ENCODE measurements around the gene ACOX1.
A peak's percentile ranks its signal among the peaks of the same experiment; 100 is the strongest.

ACOX1 gene

GRCh38 chr17:75926456-75926855, 52.5 kb downstream of the ACOX1 start:
- no peak for DNase-seq

GRCh38 chr17:75925912-75926311, 53.1 kb downstream of the ACOX1 start:
- DNase-seq: no peak

GRCh38 chr17:75925103-75925502, 53.9 kb downstream of the ACOX1 start:
- DNase-seq: no peak

DNA sequence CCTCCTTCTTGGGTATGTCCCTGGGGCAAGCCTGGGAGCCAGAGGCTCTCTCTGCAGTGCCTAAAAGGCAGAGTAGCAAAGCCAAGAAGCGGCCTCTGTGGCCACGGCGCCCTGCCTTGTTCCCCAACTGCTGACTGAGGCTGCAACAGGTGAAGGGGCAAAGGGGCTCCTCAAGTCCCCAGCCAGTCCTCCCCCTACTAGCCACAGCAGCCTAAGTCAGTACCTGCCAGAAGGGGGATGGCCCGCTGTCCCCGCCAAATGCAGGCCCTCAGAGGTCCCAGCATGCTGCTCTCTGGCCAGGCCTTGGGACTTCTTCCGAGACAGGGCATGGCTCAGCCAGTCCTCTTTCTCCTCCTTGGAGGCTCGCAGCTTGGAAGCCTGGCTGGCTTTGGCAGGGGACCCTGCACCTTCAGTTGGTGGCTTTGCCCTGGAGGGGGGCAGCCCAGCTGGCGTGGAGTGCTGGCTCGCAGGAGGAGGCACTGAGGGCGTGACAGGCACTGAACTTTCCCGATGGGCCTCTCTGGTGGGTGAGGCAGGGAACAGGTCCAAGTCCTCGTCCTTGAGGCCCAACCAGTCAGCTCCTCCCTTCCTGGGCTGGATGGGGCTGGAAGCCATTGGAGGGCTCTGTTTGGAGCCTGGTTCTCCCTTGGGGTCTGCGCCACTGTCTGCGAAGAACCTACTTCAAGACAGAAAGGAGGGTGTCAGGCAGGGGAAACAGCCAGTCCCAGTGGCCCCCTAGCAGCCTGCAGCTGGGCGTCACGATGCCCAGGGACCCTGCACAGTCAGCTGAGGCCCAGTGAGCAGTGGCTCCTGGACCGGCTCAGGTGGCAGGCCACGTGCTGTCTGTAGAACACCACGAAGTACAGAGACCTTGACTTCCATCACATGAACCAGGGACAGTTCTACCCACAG, 55.7 kb downstream of the ACOX1 start:
- DNase-seq: no peak

DNA sequence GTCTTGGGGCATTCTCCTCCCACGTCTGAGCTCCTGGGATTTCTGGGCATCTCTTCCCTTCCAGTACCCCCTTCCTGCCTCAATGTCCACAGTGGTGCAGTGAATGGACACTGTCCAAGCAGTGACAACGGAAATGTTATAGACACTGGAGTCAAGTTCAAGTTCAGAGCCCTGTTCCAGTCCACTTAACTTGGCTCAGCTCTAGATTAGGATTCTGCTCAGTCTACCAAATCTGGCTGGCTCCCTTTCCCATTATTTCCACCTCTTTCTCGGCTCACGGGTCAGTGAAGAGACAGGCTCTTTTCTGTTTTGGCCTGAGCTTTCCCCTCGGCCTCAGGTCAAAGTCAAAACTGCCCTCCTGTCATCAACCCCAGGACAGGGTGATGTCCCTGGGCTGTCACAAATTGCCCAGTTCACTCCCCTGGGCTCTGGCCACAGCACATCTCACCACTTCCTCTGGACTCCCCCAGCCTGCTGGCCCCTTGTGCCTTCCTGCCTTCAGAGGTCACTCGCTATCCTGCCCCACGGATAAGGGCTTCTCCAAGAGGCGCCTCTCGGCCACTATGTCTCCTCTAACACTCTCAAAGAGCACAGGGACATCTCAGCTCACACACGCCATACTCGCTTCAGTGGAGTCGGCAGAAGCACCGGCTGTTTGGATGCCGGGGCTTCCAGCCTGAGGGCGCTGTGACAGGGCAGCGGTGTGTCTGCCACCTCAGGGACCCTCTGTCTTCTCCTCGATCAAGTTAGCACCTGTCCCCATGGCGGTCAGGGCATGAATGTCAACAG, 56.6 kb downstream of the ACOX1 start:
- DNase-seq: no peak

DNA sequence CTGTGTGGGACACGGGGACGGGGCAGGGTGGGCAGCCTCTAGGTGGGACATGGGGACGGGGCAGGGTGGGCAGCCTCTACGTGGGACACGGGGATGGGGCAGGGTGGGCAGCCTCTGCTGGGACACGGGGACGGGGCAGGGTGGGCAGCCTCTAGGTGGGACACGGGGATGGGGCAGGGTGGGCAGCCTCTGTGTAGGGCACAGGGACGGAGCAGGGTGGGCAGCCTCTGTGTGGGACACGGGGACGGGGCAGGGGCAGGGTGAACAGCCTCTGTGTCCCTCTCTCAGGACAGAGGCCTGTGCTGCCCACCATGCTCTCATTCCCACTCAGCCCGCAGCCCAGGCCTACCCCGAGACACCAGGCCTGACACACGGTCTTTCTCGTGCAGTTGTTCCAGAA, 57.4 kb downstream of the ACOX1 start:
- no peak for DNase-seq

DNA sequence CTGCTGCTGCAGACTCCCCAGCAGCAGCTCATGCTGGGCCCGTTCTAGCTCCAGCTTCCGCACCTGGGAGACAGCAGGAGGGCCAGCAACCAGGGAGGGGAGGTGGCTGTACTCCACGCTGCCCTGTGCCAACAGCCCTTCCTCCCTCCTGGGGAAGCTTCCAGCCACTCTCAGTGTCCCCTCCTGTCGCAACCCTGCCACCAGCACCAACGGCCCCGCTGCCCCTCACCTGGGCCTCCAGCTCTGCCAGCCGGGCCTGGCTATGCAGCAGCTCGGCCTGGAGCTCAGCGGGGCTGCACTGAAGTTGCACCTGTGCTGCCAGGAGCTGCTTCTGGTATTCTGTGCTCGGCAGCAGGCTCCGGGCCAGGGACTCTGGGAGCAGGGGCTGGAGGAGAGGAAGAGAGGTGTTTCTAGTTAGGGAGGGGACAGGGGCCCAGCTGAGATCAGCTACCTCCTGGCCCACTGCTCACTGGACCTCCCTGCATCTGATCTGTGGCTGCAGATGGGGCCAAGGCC, 58.9 kb downstream of the ACOX1 start:
- no peak for DNase-seq

GRCh38 chr17:75919611-75920010, 59.4 kb downstream of the ACOX1 start:
- no peak for DNase-seq

- no peak for DNase-seq
Measured at GRCh38 chr17:75917917-75918445, 61.0 kb downstream of the ACOX1 start.

- DNase-seq: no peak
Measured at GRCh38 chr17:75917141-75917916, 61.6 kb downstream of the ACOX1 start.

- DNase-seq: no peak
Measured at GRCh38 chr17:75915268-75915667, 63.7 kb downstream of the ACOX1 start.

- DNase-seq: no peak
Measured at GRCh38 chr17:75914643-75915267, 64.2 kb downstream of the ACOX1 start.

DNA sequence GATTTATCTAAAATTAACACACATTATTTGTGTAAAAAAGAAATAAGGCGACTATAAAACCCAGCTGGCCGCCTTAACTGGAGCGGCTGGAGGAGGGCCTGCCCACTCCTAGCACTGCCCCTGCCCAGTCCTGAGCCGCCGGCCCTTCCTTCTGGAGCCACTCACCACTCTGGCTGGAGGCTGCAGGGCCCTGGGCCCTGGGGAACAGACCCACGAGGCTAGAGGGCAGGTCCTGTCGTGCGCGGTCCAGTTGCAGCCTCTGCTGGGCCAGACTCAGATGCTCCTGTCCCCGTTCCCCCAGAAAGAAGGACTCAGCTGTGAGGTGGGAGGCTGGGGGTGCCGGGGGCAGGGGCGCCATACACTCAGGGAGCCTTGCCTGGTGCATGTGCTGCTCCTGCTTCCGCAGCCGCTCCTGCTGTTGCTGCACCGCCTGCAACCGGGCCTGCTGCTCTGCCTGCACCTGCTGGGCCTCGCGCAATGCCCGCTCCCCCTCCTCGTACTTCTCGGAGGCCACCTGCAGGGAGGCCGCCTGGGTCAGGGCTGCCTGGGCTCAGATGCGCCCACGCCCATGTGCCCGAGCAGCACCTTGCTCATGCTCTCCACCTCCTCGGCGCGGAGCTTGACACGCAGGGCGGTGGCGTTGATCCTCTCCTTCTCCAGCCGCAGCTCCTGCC, 65.3 kb downstream of the ACOX1 start:
- no peak for DNase-seq

- DNase-seq: no peak
Measured at GRCh38 chr17:75910699-75911098, 68.3 kb downstream of the ACOX1 start.

- no peak for DNase-seq
Measured at GRCh38 chr17:75909812-75910274, 69.1 kb downstream of the ACOX1 start.

GRCh38 chr17:75909051-75909811, 69.7 kb downstream of the ACOX1 start:
- no peak for DNase-seq

DNA sequence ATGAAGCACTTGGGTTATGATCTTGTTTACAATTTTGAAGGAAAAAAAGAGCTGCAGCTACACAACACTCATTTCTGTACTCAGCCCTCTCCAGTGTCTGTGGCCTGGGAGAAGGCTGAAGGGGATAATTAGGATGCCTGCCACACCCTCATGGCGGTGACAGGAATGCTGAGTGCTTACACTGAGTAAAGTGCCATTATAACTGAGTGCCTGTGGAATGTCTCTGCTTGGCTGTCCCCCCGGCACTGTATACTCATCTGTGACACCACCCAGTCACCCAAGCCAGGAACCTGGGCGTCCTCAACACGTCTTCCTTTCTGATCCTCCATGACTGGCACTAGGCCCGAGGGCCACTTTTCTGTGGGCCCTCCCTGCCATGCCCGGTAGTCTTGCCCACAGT, 70.8 kb downstream of the ACOX1 start:
- no peak for DNase-seq

DNA sequence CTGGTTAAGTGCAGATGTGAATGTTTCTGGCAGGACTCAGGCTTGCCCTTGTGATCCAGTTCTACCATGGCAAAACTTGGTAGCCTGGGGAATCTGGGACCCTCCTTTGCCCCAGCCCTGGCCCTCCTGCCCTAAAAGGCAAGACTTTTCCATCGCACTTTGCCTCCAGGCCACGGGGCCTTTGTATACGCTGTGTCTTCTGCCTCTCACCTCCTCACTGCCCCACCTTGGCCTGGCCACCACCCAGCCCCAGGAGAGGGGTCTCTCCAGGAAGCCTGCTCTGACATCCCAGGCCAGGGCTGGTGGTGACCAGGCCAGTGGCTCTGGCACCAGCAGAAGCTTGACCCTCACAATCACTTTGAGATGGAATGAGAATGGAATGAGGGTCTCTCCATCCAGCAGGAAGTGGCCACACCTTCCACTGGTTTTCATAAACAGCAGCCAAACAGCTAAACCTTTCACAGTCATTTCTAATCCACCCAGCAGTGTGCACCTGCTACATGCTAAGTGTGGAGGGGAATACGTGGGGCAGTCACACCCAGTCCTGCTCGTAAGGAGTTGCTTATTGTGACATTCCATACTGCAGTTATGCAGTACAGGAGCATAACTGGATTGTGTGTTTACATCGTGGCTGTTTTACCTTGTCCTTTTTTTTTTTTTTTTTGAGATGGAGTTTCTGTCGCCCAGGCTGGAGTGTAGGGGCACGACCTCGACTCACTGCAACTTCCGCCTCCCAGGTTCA, 72.7 kb downstream of the ACOX1 start:
- DNase-seq: no peak

DNA sequence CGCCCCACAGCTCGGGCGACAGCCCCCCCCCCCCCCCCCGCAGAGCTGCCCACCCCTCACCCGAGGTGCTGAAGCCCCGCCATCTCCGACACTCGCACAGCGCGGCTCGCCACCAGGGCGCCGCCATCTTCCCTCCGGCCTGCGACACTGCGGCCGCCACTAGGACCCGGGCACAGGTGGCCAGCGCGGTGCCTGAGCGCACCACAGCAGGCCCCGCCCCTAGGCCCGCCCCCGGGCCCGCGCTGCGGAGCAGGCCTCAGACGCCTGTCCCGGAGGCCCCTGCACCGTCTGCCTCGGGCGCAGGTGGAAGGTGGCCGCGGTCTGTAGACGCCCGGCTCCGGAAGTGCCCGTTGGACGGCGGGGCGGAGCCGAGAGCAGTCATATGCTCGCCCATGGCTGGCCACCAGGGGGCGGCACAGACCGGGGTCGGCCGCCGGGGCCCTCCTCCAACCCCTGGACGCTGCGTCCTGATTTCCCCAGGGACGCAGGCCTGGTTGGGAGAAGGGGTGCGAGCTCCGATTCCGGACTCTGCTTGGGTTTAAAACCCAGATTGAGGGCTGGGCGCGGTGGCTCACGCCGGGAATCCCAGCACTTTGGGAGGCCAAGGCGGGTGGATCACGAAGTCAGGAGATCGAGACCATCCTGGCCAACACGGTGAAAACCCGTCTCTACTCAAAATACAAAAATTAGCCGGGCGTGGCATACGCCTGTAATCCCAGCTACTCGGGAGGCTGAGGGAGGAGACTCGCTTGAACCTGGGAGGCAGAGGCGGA, 74.0 kb downstream of the ACOX1 start, which contains the start of gene MRPL38:
TSS of gene MRPL38 (minus strand) at position 136 of the 773 bp plus-strand sequence. CDS start at position 127, 9 bp downstream.
- DNase-seq: peak; percentile 92
